ENCODE data around the gene ATAD3B.
A peak's percentile ranks its signal among the peaks of the same experiment; 100 is the strongest.
"Not testable (repeated sequence)": the region's sequence is repeated elsewhere in the genome, so short reads cannot be mapped to it uniquely, and the experiment has no call there.

Gene ATAD3B

GRCh38 chr1:1460540-1461130 is 10.9 kb upstream of the ATAD3B start:
- TF ChIP-seq CTCF (IDR thresholded peaks at IDR 0.05; ENCODE audit: low read depth, low read length) = no peak
- H3K4me3 ChIP-seq (ENCODE audit: low read depth, low read length) = no peak overlapping the region

GRCh38 chr1:1461721-1462317 is 9.7 kb upstream of the ATAD3B start:
- no peak for TF ChIP-seq CTCF (IDR thresholded peaks at IDR 0.05; ENCODE audit: low read depth, low read length)
- H3K4me3 ChIP-seq (ENCODE audit: low read depth, low read length) = no peak overlapping the region

- no peak overlapping the region for H3K4me3 ChIP-seq (ENCODE audit: low read depth, low read length)
These were observed 9.1 kb upstream of the ATAD3B start for GRCh38 chr1:1462318-1462966.

GRCh38 chr1:1463312-1463711 is 8.3 kb upstream of the ATAD3B start:
- TF ChIP-seq CTCF (IDR thresholded peaks at IDR 0.05; ENCODE audit: low read depth, low read length) = no peak
- H3K4me3 ChIP-seq (ENCODE audit: low read depth, low read length) = no peak overlapping the region

More at GRCh38 chr1:1462318-1462966, 9.1 kb upstream of the ATAD3B start:
- TF ChIP-seq CTCF (IDR thresholded peaks at IDR 0.05; ENCODE audit: low read depth, low read length) = no peak

GRCh38 chr1:1468196-1468985 is 3.2 kb upstream of the ATAD3B start:
- H3K4me3 ChIP-seq (ENCODE audit: low read depth, low read length) = not testable (repeated sequence)

GRCh38 chr1:1470626-1471388 is 758 bp upstream of the ATAD3B start:
- TF ChIP-seq CTCF (IDR thresholded peaks at IDR 0.05; ENCODE audit: low read depth, low read length) = no peak

GRCh38 chr1:1472053-1472876 is 700 bp downstream of the ATAD3B start:
- H3K4me3 ChIP-seq (ENCODE audit: low read depth, low read length) = peak overlapping the region; percentile 67

More at GRCh38 chr1:1470626-1471388, 758 bp upstream of the ATAD3B start:
- peak overlapping the region; percentile 67 for H3K4me3 ChIP-seq (ENCODE audit: low read depth, low read length)

GRCh38 chr1:1476011-1476410 is 4.4 kb downstream of the ATAD3B start:
- not testable (repeated sequence) for H3K4me3 ChIP-seq (ENCODE audit: low read depth, low read length)
